ENCODE data around the gene PTPRE.

PTPRE gene

GRCh38 chr10:128000471-128001362 lies 93.8 kb downstream of the PTPRE start:
- no peak for DNase-seq (ENCODE audit: low read depth in 2 of 2)

DNA sequence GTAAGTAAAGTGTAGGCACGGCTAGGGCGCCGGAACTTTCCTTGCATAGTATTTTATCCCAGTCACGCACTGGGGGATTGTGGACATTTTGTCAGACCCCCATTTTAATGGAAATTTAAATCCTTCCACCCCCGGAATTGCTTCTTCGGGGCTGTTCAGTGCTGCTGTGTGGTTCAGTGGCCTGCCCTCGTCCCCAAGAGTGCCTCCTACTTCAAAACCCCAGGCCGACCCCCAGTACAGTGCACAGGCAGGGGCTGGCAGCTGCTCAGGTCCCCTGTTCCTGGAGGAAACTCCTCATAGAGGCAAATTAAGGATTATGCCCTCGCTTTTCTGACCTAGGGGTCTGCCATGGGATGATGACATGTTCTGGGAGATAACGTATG lies 94.5 kb downstream of the PTPRE start:
- DNase-seq (ENCODE audit: low read depth in 2 of 2) = no peak

- no peak for DNase-seq (ENCODE audit: low read depth in 2 of 2)
Observed at GRCh38 chr10:128001849-128002248, 94.9 kb downstream of the PTPRE start.

GRCh38 chr10:128003521-128003920 lies 96.6 kb downstream of the PTPRE start:
- DNase-seq (ENCODE audit: low read depth in 2 of 2) = no peak

GRCh38 chr10:128005858-128006257 lies 99.0 kb downstream of the PTPRE start:
- DNase-seq (ENCODE audit: low read depth in 2 of 2) = no peak

DNA sequence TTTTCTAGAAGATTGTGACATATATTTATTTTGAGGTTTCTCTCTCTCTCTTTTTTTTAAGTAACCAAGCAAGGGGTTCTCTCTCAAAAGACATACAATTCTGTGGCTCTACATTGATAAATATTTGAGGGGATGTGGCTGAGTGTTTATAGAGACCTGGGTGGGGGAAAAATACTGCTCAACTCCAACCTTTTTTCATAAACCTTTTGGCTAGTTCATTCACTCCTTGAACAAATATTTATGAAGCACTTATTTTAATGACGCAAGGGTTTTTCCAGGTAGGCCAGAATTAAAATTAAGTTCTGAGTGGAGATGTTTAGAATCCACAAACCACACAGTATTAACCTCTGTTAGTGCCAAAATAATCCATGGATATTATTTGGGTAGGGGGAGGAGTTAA lies 100.2 kb downstream of the PTPRE start:
- no peak for DNase-seq (ENCODE audit: low read depth in 2 of 2)

- DNase-seq (ENCODE audit: low read depth in 2 of 2) = no peak
Observed at GRCh38 chr10:128007971-128008370, 101.1 kb downstream of the PTPRE start.

GRCh38 chr10:128008521-128009250 lies 101.8 kb downstream of the PTPRE start:
- no peak for DNase-seq (ENCODE audit: low read depth in 2 of 2)

DNA sequence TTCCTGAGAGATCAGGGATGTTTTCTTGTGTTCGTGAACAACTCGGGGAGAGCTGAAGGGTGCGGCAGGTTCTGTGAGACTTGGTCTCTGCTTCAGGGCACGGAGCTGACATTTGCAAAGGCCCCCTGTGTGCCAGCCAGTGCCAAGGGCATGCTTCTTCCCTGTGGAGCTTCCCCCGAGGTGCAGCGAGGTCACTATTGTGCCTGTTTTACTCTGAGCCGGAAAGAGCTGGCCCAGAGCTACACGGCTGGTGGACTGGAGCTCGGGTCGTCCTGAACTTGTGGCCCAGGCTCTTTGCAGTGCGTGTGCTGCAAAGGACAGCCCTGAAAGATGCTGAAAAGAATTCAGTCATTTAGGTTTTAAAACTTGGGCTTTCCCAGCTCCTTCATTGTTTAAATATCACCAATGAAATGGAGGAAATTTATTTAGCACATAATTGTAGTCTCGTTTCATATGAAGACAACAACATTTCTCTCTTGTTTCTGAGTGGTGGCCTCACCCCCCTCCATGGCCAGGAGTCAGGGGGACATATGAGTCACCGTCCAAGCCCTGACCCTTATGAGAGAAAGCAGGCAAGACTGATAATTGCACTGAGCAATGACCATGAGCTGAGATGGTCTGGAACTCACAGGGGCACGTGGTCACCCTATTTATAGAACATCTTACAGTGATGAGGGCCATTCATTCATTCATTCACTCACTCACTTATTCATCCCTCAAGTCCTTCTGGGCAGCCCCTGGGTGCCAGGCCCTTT lies 102.6 kb downstream of the PTPRE start:
- DNase-seq (ENCODE audit: low read depth in 2 of 2) = no peak

DNA sequence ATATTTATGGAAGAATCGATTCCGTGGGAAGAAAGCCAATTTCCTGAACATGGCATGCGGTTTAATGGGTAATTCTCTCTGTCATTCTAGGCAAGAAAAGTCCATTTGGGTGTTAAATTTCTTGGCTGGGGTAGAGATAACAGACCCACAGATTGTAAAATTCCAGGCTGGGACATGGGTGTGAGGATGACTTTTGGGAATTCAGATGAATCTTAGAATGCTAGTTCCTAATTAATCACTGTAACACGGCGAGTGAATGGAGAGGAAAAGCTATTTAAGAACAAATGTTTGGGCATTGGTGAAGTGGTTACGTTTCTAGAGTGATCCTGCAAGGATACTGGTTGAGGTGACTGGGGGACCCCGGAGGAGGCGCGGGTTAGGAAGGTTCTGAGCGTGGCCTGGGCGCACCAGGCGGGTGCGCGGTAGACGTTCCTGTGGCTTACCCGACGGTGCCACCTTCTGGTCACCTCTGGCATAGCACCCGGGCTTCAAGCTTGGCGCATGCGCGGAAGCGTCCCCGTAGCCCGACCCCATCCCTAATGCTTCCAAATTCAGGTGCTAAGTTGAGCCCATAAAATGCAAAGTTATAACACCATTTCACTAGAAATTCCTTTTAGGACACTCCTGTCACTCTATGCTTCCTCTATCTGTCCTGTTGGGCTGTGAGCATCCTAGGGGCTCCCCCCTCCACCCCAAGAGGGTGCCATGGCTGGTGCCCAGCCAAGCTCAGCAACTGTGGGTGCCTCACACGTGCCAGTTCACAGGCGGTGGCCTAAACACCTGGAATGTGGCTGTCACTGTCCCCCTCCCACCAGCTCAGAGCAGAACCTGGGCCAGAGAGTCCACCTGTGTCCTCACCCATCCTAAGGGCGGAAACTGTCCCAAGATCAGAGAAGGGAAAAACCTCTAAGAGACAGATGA lies 104.4 kb downstream of the PTPRE start:
- peak; percentile 76 to 86 for DNase-seq (ENCODE audit: low read depth in 2 of 2)

DNA sequence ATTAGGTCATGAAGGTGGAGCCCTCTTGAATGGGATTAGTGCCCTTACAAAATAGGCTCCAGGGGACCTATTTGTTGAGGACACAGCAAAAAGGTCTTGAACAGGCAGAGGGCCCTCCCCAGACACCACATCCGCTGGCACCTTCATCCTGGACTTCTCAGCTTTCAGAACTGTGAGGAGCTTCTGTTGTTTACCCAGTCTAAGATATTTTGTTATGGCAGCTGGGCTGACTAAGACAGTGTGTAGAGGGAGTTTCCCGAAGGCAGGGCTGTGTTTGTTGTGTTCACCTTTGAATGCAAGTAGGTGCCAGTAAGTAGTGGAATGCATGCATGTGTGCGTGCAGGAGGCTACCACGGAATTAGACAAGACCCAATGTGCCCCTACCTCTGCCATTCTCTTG lies 106.7 kb downstream of the PTPRE start:
- no peak for DNase-seq (ENCODE audit: low read depth in 2 of 2)

DNA sequence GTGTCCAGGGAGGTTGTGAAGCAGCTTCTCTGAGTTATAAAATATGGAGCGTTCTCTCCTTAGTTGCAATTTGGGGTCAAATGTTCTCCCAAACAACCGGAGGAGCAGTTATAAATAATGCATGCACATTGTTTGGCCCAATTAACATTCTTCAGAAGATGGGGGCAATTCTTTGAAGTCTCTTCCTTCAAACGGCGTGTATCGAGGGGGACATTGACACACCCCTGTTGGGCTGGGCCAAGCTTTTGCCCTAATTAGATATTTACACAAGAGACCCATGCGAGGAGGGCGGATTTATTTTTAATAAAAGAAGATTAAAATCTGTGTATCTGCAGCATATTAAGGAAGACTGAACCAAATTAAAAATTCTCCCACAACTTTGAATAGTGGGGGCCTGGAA lies 107.3 kb downstream of the PTPRE start:
- DNase-seq (ENCODE audit: low read depth in 2 of 2) = no peak

DNA sequence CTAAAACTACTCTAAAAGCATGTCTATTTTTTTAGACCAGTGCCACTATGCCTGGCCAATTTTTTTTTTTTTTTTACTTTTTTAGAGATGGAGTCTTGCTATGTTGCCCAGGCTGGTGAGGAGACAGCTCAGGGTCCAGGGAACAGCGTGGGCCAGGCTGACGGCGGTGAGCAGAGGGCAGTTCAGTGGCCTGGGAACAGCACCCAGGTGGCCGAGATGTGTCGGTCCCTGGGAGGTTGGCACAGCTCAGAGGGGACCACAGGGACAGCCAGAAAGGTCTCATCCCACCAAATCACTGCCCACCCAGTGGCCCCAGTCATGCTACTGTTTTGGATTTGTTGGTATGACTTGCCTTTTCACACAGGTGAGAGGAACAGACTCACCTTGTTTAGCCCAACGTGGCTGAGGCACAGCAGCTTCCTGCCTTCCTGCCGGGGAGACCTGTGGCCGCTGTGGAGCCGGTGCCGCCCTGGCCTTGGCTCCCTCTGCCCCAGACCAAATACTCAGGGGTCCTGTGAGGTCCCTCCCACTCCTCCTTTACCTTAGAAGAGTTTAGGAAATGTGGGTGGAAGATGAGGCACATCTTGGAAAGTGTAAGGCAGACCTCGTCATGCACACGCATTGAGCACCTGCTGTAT lies 109.6 kb downstream of the PTPRE start:
- no peak for DNase-seq (ENCODE audit: low read depth in 2 of 2)

DNA sequence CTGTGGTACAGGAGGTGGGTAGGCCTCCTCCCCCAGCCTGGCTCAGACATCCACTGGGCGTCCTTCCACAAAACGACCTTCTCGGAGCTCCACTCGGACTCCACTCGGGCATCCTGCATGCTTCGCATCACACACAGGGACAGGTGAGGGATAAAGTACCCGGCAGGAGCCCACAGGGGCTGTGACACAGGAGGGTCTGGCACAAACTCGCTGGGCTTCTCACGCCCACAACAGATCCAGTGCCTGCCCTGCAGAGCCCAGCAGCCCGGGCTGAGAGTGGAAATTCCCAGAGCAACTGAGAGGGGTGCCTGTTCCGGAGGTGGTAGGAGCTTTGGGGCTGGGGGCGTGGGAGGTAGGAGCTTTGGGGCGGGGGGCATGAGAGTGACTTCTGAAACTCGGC lies 110.9 kb downstream of the PTPRE start:
- DNase-seq (ENCODE audit: low read depth in 2 of 2) = no peak

- DNase-seq (ENCODE audit: low read depth in 2 of 2) = no peak
Observed at GRCh38 chr10:128018236-128018635, 111.3 kb downstream of the PTPRE start.

GRCh38 chr10:128018691-128019090 lies 111.8 kb downstream of the PTPRE start:
- DNase-seq (ENCODE audit: low read depth in 2 of 2) = no peak

GRCh38 chr10:128022261-128023196 lies 115.6 kb downstream of the PTPRE start:
- no peak for DNase-seq (ENCODE audit: low read depth in 2 of 2)

DNA sequence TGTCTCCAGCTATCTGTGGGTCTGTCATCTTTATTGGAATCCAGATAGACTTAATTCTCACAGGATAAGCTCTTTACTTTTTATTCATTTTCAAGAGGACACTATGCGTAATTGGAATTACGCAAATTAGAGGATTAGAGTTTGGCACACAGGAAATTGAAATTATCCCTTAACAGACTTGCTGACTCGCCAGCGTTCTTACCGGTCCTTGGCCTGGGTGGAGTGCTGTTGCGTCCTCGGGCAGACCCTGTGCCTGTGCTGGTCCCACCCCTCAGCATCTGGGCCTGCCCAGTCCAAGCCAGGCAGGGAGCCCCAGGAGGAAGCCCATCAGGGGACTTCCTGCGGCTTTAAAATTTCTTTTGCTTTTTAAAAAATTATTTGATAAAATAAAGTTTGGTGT lies 117.5 kb downstream of the PTPRE start:
- no peak for DNase-seq (ENCODE audit: low read depth in 2 of 2)

GRCh38 chr10:128025437-128025836 lies 118.5 kb downstream of the PTPRE start:
- no peak for DNase-seq (ENCODE audit: low read depth in 2 of 2)

- no peak for DNase-seq (ENCODE audit: low read depth in 2 of 2)
Observed at GRCh38 chr10:128025951-128026350, 119.0 kb downstream of the PTPRE start.
